Measurements from ENCODE around the gene KIF6. TPM values are rescaled to one million over a fixed set of nuclear protein-coding genes. Genes with fewer than 3 reads are reported as not detected.

Gene KIF6
- total RNA-seq, 1 donor from 2014 or later: 2.0 TPM

DNA sequence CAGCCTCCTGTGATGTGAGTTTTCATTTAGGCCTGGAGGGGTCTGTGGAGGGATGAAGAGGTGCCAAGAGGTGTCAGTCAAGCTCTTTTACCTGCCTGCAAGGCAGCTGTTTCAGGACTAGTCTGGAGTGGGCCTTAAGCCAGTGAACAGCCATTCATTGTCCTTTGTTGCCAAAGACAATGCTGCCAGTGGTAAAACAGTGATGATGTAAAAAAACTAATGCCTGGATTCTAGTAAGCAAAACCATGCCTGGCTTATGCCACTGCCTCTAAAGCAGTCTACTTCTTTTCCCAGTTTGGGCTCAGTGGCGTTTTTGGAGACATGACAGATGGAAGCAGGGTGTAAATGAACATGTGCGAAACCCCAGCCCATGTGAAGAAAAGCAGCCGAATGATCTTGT, 309.2 kb downstream of the KIF6 start:
- Histone ChIP-seq H3K79me2 (ENCODE audit: insufficient read depth, low read length) (no peaks in the 10 kb centered on the region), H3K4me3 (ENCODE audit: insufficient read depth, low read depth, low read length) (no peak overlapping the region), H4K20me1 (ENCODE audit: insufficient read depth, low read length) (no peaks in the 10 kb centered on the region), H3K27ac (ENCODE audit: low read depth, low read length) (no peak overlapping the region), H3K4me1 (ENCODE audit: insufficient read depth, low read length) (peaks cover 8% of the 10 kb centered on the region), H3K4me2 (ENCODE audit: low read length) (no peak overlapping the region), H3K27me3 (ENCODE audit: insufficient read depth, low read length) (no peaks in the 10 kb centered on the region), H3K9me3 (ENCODE audit: insufficient read depth, low read depth, low read length) (no peaks in the 10 kb centered on the region), H3K9ac (ENCODE audit: low read length) (no peak overlapping the region), H3K36me3 (ENCODE audit: insufficient read depth, low read length) (no peaks in the 10 kb centered on the region), H2AFZ (ENCODE audit: low read depth, low read length) (no peak overlapping the region)
- H3K4me3 Mint-ChIP-seq (ENCODE audit: unreplicated experiment): no peak overlapping the region
- H3K27ac Mint-ChIP-seq (ENCODE audit: unreplicated experiment): peak overlapping the region; percentile 5
- no peak for TF ChIP-seq EZH2 (IDR thresholded peaks at IDR 0.05; ENCODE audit: insufficient read depth, low read length)
- TF ChIP-seq, protein P1, sequence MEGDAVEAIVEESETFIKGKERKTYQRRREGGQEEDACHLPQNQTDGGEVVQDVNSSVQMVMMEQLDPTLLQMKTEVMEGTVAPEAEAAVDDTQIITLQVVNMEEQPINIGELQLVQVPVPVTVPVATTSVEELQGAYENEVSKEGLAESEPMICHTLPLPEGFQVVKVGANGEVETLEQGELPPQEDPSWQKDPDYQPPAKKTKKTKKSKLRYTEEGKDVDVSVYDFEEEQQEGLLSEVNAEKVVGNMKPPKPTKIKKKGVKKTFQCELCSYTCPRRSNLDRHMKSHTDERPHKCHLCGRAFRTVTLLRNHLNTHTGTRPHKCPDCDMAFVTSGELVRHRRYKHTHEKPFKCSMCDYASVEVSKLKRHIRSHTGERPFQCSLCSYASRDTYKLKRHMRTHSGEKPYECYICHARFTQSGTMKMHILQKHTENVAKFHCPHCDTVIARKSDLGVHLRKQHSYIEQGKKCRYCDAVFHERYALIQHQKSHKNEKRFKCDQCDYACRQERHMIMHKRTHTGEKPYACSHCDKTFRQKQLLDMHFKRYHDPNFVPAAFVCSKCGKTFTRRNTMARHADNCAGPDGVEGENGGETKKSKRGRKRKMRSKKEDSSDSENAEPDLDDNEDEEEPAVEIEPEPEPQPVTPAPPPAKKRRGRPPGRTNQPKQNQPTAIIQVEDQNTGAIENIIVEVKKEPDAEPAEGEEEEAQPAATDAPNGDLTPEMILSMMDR (IDR thresholded peaks at IDR 0.05; ENCODE audit: insufficient read depth, low read depth, low read length): no peak
- no peaks in the 10 kb centered on the region for H3K9me3 Mint-ChIP-seq (ENCODE audit: unreplicated experiment)
- DNase-seq (ENCODE audit: low read depth) (no peak), FAIRE-seq (no peak)
- peaks cover 14% of the 10 kb centered on the region for H3K4me1 Mint-ChIP-seq (ENCODE audit: low read depth, unreplicated experiment)
- H3K36me3 Mint-ChIP-seq (ENCODE audit: low read depth, unreplicated experiment): no peaks in the 10 kb centered on the region
- H3K27me3 Mint-ChIP-seq (ENCODE audit: low read depth, unreplicated experiment): no peaks in the 10 kb centered on the region

DNA sequence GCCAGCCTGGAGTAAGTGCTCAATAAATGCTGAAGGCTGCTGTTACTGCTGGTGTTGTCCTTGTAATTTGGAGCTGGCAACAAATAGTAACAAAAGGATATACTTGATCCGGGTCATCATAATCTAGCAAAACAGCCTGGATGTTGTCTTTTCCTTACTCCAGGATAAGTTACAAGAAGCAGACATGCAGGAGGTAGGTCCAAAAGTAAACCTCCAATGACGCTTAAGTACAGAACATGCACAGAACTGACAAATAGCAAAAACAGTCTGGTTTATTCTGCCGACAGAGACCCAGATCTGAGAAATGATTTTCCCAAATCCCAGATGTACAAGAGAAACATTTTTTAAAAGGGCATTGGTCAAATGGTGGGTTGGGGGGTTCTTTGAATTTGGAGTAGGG, 309.7 kb downstream of the KIF6 start:
- no peak overlapping the region for H3K4me3 Mint-ChIP-seq (ENCODE audit: unreplicated experiment)
- FAIRE-seq: no peak
- H3K27ac Mint-ChIP-seq (ENCODE audit: unreplicated experiment): no peak overlapping the region
- H3K4me3 ChIP-seq (ENCODE audit: insufficient read depth, low read depth, low read length): no peak overlapping the region
- no peaks in the 10 kb centered on the region for H3K9me3 ChIP-seq (ENCODE audit: insufficient read depth, low read depth, low read length)
- H4K20me1 ChIP-seq (ENCODE audit: insufficient read depth, low read length): no peaks in the 10 kb centered on the region
- peaks cover 14% of the 10 kb centered on the region for H3K4me1 Mint-ChIP-seq (ENCODE audit: low read depth, unreplicated experiment)
- peaks cover 8% of the 10 kb centered on the region for H3K4me1 ChIP-seq (ENCODE audit: insufficient read depth, low read length)
- H3K27me3 ChIP-seq (ENCODE audit: insufficient read depth, low read length): no peaks in the 10 kb centered on the region
- H3K36me3 Mint-ChIP-seq (ENCODE audit: low read depth, unreplicated experiment): no peaks in the 10 kb centered on the region
- TF ChIP-seq, protein P1 (IDR thresholded peaks at IDR 0.05; ENCODE audit: insufficient read depth, low read depth, low read length): no peak
- TF ChIP-seq EZH2 (IDR thresholded peaks at IDR 0.05; ENCODE audit: insufficient read depth, low read length): no peak
- no peaks in the 10 kb centered on the region for H3K27me3 Mint-ChIP-seq (ENCODE audit: low read depth, unreplicated experiment)
- no peak for DNase-seq (ENCODE audit: low read depth)
- H3K4me2 ChIP-seq (ENCODE audit: low read length): no peak overlapping the region
- no peak overlapping the region for H3K9ac ChIP-seq (ENCODE audit: low read length)
- H2AFZ ChIP-seq (ENCODE audit: low read depth, low read length): no peak overlapping the region
- no peaks in the 10 kb centered on the region for H3K9me3 Mint-ChIP-seq (ENCODE audit: unreplicated experiment)
- no peaks in the 10 kb centered on the region for H3K79me2 ChIP-seq (ENCODE audit: insufficient read depth, low read length)
- H3K27ac ChIP-seq (ENCODE audit: low read depth, low read length): no peak overlapping the region
- no peaks in the 10 kb centered on the region for H3K36me3 ChIP-seq (ENCODE audit: insufficient read depth, low read length)

DNA sequence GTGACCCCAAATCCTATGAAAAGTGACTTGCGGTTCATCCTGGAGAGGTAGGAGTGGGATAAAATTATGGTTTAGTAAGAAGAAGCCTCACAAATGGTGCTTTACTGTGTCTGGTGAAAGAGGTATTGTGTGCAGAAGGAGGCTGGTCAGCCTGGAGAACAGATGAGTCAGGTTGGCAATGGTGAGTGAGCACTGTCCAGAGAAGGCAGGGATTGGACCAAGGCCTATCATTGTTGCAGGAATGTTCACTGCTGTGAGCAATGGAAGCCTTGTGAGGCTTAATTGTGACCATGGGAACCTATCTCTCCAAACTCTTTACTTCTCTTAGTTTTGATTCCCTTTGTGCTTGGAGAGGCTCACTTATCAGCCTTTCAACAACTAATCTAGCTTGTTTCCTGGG, 313.7 kb downstream of the KIF6 start:
- H3K4me1 ChIP-seq (ENCODE audit: insufficient read depth, low read length): no peaks in the 10 kb centered on the region
- Mint-ChIP-seq H3K27me3 (ENCODE audit: low read depth, unreplicated experiment) (no peaks in the 10 kb centered on the region), H3K27ac (ENCODE audit: unreplicated experiment) (no peak overlapping the region), H3K4me1 (ENCODE audit: low read depth, unreplicated experiment) (peaks cover 3% of the 10 kb centered on the region), H3K9me3 (ENCODE audit: unreplicated experiment) (no peaks in the 10 kb centered on the region), H3K4me3 (ENCODE audit: unreplicated experiment) (no peak overlapping the region), H3K36me3 (ENCODE audit: low read depth, unreplicated experiment) (no peaks in the 10 kb centered on the region)
- no peak overlapping the region for H3K27ac ChIP-seq (ENCODE audit: low read depth, low read length)
- no peak overlapping the region for H2AFZ ChIP-seq (ENCODE audit: low read depth, low read length)
- H3K36me3 ChIP-seq (ENCODE audit: insufficient read depth, low read length): no peaks in the 10 kb centered on the region
- no peaks in the 10 kb centered on the region for H3K27me3 ChIP-seq (ENCODE audit: insufficient read depth, low read length)
- peak; percentile 52 for DNase-seq (ENCODE audit: low read depth)
- no peak overlapping the region for H3K4me2 ChIP-seq (ENCODE audit: low read length)
- H3K9ac ChIP-seq (ENCODE audit: low read length): no peak overlapping the region
- H4K20me1 ChIP-seq (ENCODE audit: insufficient read depth, low read length): no peaks in the 10 kb centered on the region
- TF ChIP-seq, protein P1 (IDR thresholded peaks at IDR 0.05; ENCODE audit: insufficient read depth, low read depth, low read length): no peak
- no peak for TF ChIP-seq EZH2 (IDR thresholded peaks at IDR 0.05; ENCODE audit: insufficient read depth, low read length)
- H3K4me3 ChIP-seq (ENCODE audit: insufficient read depth, low read depth, low read length): no peak overlapping the region
- no peaks in the 10 kb centered on the region for H3K79me2 ChIP-seq (ENCODE audit: insufficient read depth, low read length)
- no peak for FAIRE-seq
- H3K9me3 ChIP-seq (ENCODE audit: insufficient read depth, low read depth, low read length): no peaks in the 10 kb centered on the region
